Activated CD4-positive, CD25-positive, alpha-beta regulatory T cell (primary cell): ENCODE results near the gene AMMECR1L.
"Not testable (repeated sequence)": the region's sequence is repeated elsewhere in the genome, so short reads cannot be mapped to it uniquely, and the experiment has no call there.

Experiments used
- DNase-seq, 4 experiments: peaks; one replicate each; lab custom pipeline; 2025; lab: John Stamatoyannopoulos, UW

The AMMECR1L gene

DNA sequence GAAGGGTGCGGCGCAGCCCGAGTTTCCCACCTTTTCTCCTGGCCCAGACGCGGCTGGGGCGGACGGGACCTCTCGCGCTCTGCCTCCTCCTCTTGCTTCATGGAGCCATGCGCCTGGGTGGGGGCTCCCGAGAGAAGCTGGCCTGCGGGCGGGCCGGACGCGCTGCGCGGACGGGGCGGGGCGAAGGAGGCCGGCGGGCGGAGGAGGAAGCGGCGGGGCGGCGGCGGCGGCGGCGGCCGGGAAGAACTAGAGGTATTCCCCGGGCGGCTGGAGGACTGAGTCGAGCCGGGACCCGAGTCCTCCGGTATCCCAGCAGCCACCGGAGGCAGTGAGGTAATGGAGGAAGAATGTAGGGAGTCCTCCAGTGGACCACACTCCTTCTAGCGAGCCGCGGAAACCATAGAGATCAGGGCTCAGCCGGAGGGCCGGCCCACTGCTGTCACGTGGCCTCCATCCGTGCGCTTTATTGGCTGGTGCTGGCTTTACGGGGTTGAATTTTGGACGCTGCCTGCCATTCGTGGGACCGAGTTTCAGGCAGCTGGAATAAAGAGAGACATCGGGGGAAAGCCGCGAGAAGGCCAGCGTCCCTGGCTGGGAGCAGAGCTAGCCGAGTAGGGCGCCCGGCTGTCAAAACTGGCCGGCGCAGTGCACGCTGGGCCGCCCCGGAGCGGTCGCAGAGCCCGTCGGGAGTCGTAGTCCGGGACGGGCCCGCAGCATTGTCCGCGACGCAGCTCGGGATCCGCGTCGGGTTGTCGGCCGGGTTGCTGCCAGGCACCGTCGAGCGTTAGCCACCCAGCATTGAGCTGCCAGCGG, at the start of gene AMMECR1L:
Gene AMMECR1L, minus strand, starts transcription at position 177 of the 813 bp plus-strand sequence. CDS start 11,722 bp downstream, outside the sequence.
- peak; percentile 22 to 55 (median 42) for DNase-seq

- no peak for DNase-seq
Measured at GRCh38 chr2:127935337-127935736, 49.6 kb upstream of the AMMECR1L start.

DNA sequence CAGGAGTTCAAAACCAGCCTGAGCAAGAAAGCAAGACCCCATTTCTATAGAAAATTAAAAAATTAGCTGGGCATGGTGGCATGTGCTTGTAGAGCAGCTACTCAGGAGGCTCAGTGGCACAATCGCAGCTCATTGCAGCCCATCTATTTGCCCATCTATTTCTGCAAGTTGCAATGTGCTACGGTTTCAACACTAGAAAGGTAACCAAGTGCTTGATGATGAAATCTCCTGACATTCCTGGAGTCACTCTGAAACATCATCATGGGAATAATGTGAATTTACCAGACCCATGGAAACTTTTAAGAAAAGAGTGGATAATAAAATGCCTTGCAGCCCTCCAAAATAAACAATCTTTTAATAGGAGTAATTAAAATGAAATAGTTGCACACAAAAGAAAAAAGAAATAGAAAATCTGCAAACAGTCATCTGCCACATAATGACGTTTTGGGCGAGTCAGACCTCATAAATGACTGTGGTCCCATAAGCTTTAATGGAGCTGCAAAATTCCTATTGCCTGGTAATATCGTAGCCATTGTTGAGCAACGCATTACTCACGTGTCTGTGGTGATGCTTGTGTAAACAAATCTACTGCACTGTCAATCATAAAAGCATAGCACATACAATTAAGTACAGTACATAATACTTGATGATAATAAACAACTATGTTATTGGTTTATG, 46.6 kb upstream of the AMMECR1L start:
- no peak for DNase-seq

DNA sequence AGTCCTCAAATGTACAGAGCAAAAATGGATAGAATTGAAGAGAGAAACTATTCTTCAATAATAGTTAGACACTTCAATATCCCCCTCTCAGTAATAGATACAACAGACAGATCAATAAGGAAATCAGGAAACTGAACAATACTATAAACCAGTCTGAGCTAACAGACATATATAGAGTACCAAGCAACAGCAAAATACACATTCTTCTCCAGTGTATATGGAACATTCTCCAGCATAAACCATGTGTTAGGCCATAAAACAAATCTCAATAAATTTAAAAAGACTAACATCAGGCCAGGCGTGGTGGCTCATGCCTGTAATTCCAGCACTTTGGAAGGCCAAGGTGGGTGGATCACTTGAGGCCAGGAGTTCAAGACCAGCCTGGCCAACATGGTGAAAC, 43.7 kb upstream of the AMMECR1L start:
- no peak for DNase-seq

DNA sequence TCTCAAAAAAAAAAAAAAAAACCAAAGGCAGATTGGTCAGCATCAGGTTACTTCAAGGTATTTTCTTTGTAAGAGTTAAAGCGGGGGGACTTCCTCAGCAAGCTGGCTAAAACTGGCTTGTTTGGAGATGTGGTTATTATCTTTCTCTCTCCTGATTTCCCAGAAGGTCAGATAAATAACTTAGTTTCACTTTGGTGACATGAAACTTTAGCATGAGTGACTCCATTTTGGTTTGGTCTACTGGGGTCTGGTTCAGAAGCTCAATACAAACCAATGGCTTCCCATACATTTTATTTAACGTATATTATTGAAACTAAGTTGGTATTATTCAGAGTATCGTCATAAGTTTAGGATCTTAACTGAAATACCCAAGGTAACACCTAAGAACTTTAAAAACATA, 41.6 kb upstream of the AMMECR1L start:
- no peak for DNase-seq

DNA sequence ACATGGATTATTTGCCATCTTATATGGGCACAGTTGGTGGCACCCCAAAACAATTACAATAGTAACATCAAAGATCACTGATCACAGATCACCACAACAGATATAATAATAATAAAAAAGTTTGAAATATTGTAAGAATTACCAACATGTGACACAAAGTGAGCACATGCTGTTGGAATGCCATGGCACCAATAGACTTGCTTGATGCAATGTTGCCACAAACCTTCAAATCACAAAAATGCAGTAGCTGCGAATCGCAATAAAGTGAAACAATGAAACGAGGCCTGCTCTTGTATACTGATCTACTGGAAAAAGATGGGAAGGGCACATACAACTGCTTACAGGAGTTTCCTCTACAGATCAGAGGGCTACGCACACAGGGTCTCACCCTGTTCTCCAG, 32.2 kb upstream of the AMMECR1L start:
- DNase-seq: no peak

DNA sequence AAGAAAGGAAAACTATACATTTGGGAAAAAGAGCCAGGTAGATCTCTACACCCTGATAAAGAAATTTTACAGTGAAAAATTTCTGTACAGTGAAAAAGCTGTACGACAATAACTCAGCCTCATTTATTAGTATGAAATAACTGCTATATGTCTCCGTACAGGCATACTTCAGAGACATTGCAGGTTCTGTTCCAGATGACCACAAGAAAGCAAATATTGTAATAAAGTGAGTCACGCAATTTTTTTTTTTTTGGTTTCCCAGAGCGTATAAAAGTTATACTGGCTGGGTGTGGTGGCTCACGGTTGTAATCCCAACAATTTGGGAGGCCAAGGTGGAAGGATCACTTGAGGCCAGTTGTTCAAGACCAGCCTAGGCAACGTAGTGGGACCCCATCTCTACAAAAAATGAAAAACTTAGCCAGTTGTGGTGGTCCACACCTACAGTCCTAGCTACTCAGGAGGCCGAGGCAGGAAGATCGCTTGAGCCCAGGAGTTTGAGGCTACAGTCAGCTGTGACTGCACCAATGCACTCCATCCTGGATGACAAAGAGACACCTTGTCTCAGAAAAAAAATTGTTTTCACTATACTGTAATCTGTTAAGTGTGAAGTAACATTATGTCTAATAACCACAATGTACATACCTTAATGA, 28.2 kb upstream of the AMMECR1L start:
- DNase-seq: no peak

- DNase-seq: no peak
Measured at GRCh38 chr2:127911737-127912136, 26.0 kb upstream of the AMMECR1L start.

- DNase-seq: no peak
Measured at GRCh38 chr2:127910415-127910814, 24.7 kb upstream of the AMMECR1L start.

- no peak for DNase-seq
Measured at GRCh38 chr2:127909019-127909418, 23.3 kb upstream of the AMMECR1L start.

DNA sequence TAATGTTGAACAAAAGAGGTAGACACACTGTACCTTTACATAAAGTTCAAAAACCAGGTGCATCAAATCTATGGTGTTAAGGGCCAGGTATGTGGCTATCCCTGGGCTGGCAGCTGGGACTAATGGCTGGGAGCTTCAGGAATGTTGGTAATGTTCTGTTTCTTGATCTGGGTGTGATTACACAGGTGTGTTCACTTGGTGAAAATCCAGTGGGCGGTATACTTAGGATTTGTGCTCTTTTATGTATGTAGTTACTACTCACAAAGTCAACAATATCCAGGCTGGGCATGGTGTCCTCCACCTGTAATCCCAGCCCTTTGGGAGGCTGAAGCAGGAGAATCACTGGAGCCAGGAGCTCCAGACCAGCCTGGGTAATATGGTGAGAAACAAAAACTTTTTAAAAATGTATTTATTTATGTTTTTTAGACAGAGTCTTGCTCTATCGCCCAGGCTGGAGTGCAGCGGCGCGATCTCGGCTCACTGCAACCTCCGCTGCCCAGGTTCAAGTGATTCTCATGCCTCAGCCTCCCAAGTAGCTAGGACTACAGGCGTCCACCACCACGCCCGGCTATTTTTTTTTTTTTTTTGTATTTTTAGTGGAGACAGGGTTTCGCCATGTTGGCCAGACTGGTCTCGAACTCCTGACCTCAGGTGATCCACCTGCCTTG, 22.1 kb upstream of the AMMECR1L start:
- not testable (repeated sequence) for DNase-seq

DNA sequence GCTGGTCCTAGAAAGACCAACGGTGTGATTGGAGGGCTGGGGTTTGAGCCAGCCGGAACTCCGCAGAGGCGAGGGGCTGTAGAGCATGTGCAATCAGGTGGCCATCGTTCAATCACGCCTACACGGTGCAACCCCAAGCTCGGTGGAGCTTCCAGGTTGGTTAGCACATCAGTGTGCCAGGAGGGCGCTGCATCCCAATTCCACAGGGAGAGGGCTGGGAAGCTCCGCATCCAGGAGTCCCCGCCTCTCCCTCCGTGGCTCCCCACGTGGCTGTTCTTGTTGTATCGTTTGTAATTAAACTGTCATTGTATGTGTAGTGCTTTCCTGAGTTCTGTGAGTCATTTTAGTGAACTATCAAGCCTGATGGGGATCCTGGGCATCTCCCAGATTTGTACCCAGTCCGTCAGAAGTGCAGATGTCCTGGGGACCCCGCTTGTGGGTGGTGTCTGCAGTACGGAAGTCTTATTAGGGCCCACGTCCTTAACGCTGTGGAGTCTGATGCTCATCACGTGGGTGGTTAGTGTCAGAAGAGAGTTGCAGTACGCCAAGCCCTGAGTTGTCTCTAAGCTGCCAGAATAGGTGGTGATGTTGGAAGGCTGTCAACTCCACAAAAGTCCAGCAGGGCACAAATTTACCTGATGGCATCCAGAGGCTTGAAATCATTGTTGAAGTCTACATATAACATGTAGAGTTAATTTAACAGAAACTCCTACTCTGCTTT, 20.6 kb upstream of the AMMECR1L start:
- DNase-seq: no peak

GRCh38 chr2:127901339-127902056, 15.7 kb upstream of the AMMECR1L start:
- no peak for DNase-seq

DNA sequence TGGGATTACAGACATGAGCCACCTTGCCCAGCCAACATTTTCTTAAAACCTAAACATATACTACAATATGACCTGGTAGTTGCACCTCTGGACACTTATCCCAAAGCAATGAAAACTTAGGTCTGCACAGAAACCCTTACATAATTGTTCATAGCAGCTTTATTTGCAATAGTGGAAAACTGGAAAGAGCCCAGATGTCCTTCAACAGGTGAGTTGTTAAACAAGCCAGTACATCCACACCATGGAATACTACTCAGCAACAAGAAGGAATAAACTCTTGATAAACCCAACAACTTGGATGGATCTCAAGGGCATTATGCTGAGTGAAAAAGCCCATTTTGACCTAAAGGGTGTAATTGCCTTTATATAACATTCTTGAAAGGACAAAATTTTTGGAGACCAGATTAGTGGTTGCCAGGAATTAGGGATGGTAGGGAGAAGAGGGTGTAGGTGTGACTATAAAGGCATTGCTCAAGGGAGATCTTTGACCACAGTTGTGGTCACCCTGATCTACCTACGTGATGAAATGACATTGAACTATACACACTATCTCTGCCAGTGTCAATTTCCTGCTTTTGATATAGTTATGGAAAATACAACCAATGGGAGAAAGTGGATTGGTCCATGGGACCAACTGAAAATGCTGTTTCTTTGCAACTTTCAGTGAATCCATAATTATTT, 11.9 kb upstream of the AMMECR1L start:
- DNase-seq: no peak

GRCh38 chr2:127893494-127893893, 7.7 kb upstream of the AMMECR1L start:
- DNase-seq: no peak

- no peak for DNase-seq
Measured at GRCh38 chr2:127893033-127893432, 7.3 kb upstream of the AMMECR1L start.

DNA sequence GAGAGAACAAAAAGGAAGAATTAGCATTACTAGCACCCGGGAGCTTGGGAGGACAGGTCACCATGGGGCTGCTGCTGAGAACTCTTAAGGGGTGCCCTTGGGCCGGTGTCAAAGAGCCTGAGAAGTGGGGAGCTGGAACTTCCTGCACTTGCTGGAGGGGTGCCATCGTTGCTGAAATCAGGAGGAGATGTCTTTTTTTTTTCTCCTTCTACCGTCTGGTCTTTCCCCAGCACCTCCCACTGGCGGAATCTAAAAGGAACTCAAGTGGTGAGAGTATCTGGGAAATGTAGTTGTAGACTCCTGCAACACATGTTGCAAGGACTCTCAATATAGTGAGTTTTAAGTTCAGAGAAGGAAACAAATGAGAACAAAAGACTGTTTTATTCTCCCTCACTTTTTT, 6.1 kb upstream of the AMMECR1L start:
- DNase-seq: no peak

DNA sequence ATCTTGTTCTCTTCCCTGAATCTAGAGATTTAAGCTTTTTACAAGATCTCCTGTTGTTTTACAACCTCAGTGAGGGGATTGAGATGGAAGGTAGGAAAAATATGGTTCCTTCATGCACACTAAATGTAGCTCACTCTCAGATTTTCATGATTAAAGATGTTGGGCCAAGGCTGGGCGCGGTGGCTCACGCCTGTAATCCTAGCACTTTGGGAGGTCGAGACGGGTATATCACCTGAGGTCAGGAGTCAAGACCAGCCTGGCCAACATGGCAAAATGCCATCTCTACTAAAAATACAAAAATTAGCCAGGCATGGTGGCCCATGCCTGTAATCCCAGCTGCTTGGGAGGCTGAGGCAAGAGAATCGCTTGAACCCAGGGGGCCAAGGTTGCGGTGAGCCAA, 5.0 kb upstream of the AMMECR1L start:
- DNase-seq: not testable (repeated sequence)

DNA sequence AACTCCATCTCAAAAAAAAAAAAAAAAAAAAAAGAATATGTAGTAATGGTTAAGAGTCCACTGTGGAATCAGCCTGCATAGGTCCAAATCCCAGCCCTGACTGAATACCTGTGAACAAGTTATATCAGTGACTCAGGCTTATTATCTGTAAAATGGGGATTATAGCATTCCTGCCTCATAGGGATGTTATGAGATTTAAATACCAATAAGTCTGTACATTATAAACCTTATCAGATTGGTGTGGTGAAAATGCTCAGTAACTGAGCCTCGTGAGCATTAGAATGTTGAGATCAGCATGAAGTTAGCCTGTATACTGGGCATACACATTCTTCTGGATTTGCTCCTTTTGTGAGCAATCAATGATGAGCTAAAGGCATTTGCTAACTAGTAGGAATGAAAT, 3.0 kb upstream of the AMMECR1L start:
- no peak for DNase-seq

DNA sequence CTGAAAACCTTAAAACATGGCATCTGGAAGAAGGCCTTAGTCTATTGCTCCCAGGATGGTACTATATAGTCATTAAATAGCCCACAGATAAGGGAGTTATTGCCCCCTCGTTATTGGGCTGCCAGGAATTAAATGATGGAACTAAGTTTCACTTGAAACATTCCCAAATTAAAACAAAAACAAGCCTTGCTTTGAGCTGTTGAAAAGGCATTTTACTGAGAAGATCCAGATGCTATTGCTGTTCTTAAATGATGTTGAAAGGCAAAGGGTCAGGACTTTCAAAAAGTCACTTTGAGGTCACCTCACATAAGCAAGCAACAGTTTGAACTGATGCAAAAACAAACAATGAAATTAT, 2.0 kb upstream of the AMMECR1L start:
- DNase-seq: no peak
